B cell (primary cell): ENCODE results near the gene RUNDC1. TPM values are rescaled to one million over a fixed set of nuclear protein-coding genes. Genes with fewer than 3 reads are reported as not detected.

Experiments
- ATAC-seq: fragments of 200-7000 bp; cut with Tn5 transposase; one replicate; pipeline ENCODE4 v1.10.0; 2021; ENCODE audit warnings: low read depth, mild to moderate bottlenecking, moderate number of reproducible peaks, moderate library complexity
- CTCF ChIA-PET: fragments of 350-600 bp; sonication (Branson Sonifier 250); formaldehyde crosslinking; loops from one replicate; lab custom pipeline; 2021; ENCODE audit warnings: antibody characterized with exemption, inconsistent platforms; lab: Charles Lee
- POLR2A ChIA-PET: fragments of 350-600 bp; sonication (Branson Sonifier 250); formaldehyde crosslinking; loops from one replicate; lab custom pipeline; 2021; ENCODE audit warnings: antibody characterized with exemption; lab: Charles Lee
- DNase-seq: peaks from one replicate; pipeline ENCODE4 v3.0.0; 2013
- H2AFZ ChIP-seq: 2 replicates; pipeline ENCODE4 v1.6.1; 2012; ENCODE audit warnings: mild to moderate bottlenecking, low read depth, low read length; ENCODE audit not compliant: insufficient read depth, poor library complexity, severe bottlenecking
- H3K27ac ChIP-seq, 2 donors: 1 replicate in 1 of 2; 2 replicates in 1 of 2; pipeline ENCODE4 v1.5.1; 2012 to 2013; ENCODE audit warnings: low read length in 2 of 2, mild to moderate bottlenecking in 2 of 2, moderate library complexity in 1 of 2
- H3K27me3 ChIP-seq, 4 experiments: fragments of 200-600 bp in 1 of 4; sonication (generic) in 1 of 4; replicated peaks in 1 of 4; 1 replicate in 2 of 4; 2 replicates in 2 of 4; pipeline versions ENCODE4 v1.6.1 to v1.7.0; 2013 to 2016; ENCODE audit warnings: low read length in 3 of 4, mild to moderate bottlenecking in 2 of 4, mixed read lengths in 1 of 4, moderate library complexity in 1 of 4; ENCODE audit not compliant: insufficient read depth in 4 of 4, control insufficient read depth in 3 of 4; ENCODE audit errors: control extremely low read depth in 1 of 4
- H3K36me3 ChIP-seq, 2 experiments: replicated peaks in 1 of 2; 1 replicate in 1 of 2; 2 replicates in 1 of 2; pipeline versions ENCODE4 v1.6.1 to v1.7.1; 2013; ENCODE audit warnings: low read length in 1 of 2; ENCODE audit not compliant: insufficient read depth in 2 of 2, control insufficient read depth in 1 of 2; ENCODE audit errors: control extremely low read depth in 1 of 2, extremely low read depth in 1 of 2
- H3K4me1 ChIP-seq, 2 donors: fragments of 200-600 bp in 1 of 2; sonication (generic) in 1 of 2; 1 replicate in 1 of 2; 2 replicates in 1 of 2; pipeline versions ENCODE4 v1.5.1 to v1.6.1; 2013 to 2017; ENCODE audit warnings: low read length in 2 of 2; ENCODE audit not compliant: control insufficient read depth in 2 of 2, insufficient read depth in 2 of 2
- H3K4me2 ChIP-seq: replicated peaks from 2 replicates; pipeline ENCODE3; 2012; ENCODE audit warnings: mild to moderate bottlenecking, low read depth, low read length; ENCODE audit not compliant: poor library complexity, severe bottlenecking
- H3K4me3 ChIP-seq, 5 experiments: fragments of 200-600 bp in 1 of 5; sonication (generic) in 1 of 5; 1 replicate in 3 of 5; 2 replicates in 2 of 5; pipeline versions ENCODE4 v1.5.1 to v1.7.0; 2011 to 2016; ENCODE audit warnings: low read length in 4 of 5, mild to moderate bottlenecking in 4 of 5, low read depth in 2 of 5, control low read depth in 1 of 5, moderate library complexity in 1 of 5; ENCODE audit not compliant: insufficient read depth in 1 of 5; ENCODE audit errors: control extremely low read depth in 1 of 5, extremely low read depth in 1 of 5
- H3K79me2 ChIP-seq: fragments of 200-600 bp; sonication (generic); one replicate; pipeline ENCODE4 v1.6.0; 2016; ENCODE audit warnings: low read length; ENCODE audit not compliant: control insufficient read depth, insufficient read depth
- H3K9ac ChIP-seq: fragments of 200-600 bp; sonication (generic); 2 replicates; pipeline ENCODE4 v1.6.1; 2017; ENCODE audit warnings: mild to moderate bottlenecking, low read length, moderate library complexity
- H3K9me3 ChIP-seq, 3 donors: one replicate each; pipeline versions ENCODE4 v1.6.1 to v1.7.1; 2013; ENCODE audit warnings: low read length in 2 of 3; ENCODE audit not compliant: control insufficient read depth in 2 of 3, insufficient read depth in 1 of 3; ENCODE audit errors: control extremely low read depth in 1 of 3
- H4K20me1 ChIP-seq: 2 replicates; pipeline ENCODE4 v1.6.0; 2012; ENCODE audit warnings: mild to moderate bottlenecking, low read length; ENCODE audit not compliant: insufficient read depth, control insufficient read depth, poor library complexity, severe bottlenecking
- H3K27ac Mint-ChIP-seq: one replicate; pipeline ENCODE4 v1.8.0; 2021; ENCODE audit warnings: mixed read lengths
- H3K27me3 Mint-ChIP-seq: one replicate; pipeline ENCODE4 v1.8.0; 2021; ENCODE audit warnings: mixed read lengths
- H3K4me1 Mint-ChIP-seq: one replicate; pipeline ENCODE4 v1.8.0; 2021; ENCODE audit warnings: mixed read lengths
- H3K4me3 Mint-ChIP-seq: one replicate; pipeline ENCODE4 v1.8.0; 2021; ENCODE audit warnings: mixed read lengths
- H3K9me3 Mint-ChIP-seq: one replicate; pipeline ENCODE4 v1.8.0; 2022; ENCODE audit warnings: mixed read lengths; ENCODE audit not compliant: insufficient read depth
- CTCF ChIP-seq: fragments of 200-600 bp; IDR thresholded peaks from one replicate; pipeline ENCODE4 v1.8.0; 2022; ENCODE audit warnings: antibody characterized with exemption, mild to moderate bottlenecking
- EZH2 ChIP-seq: IDR thresholded peaks from 2 replicates; pipeline ENCODE4 v1.6.1; 2012; ENCODE audit warnings: borderline replicate concordance, low read depth, mild to moderate bottlenecking, moderate library complexity, low read length; ENCODE audit not compliant: insufficient read depth, poor library complexity, severe bottlenecking
- WGBS: methylation state at CpG from one replicate; pipeline ENCODE4 v1.1.5; 2013; ENCODE audit warnings: missing lambda C conversion rate; ENCODE audit not compliant: insufficient coverage; 5-methylcytosine and 5-hydroxymethylcytosine counted together
- intact Hi-C: fragments of 100-400 bp; cut with micrococcal nuclease; formaldehyde crosslinking; loops from one replicate; pipeline ENCODE4 v1.10.0; 2022
- polyA plus RNA-seq: library from polyadenylated mRNA; depleted of rRNA; stranded (reverse); fragments of >200 nt; gene quantifications from 2 replicates; pipeline ENCODE4 v1.2.3, GENCODE V29; 2012
- total RNA-seq, 2 donors: library from RNA; stranded (reverse); fragments of 120-200 nt in 1 of 2; gene quantifications; 1 replicate in 1 of 2; 2 replicates in 1 of 2; pipeline versions ENCODE4 v1.2.3 to v1.2.4, GENCODE V29; 2013 to 2022

RUNDC1 gene
- total and polyA plus RNA-seq, 2 donors (not counting 1 experiment from before 2014, with no cell fraction given): 14.6 to 43.7 TPM

GRCh38 chr17:43021741-43022512 lies 41.6 kb downstream of the RUNDC1 start, which contains the start of gene VAT1:
Gene VAT1, minus strand, starts transcription at chr17:43022385. Its CDS starts 63 bp downstream, at chr17:43022322.
- Histone ChIP-seq H3K27me3 (no peaks in the 10 kb centered on the region), H3K79me2 (no peaks in the 10 kb centered on the region), H3K9ac (peak within 1 kb of the TSS; percentile 94), H3K27ac (peak within 1 kb of the TSS in 1 of 2 donors; percentile 34), H3K4me1 (peaks cover 9 to 31% of the 10 kb centered on the region in 2 donors), H4K20me1 (no peaks in the 10 kb centered on the region), H3K9me3 (no peaks in the 10 kb centered on the region), H3K36me3 (no peaks in the 10 kb centered on the region), H3K4me3 (peak within 1 kb of the TSS; percentile 22 to 91 (median 81)), H2AFZ (peak within 1 kb of the TSS; percentile 98), H3K4me2 (peak within 1 kb of the TSS; percentile 97)
- intact Hi-C loops: loop anchor here (1.0 kb wide), 1 partner anchor 42 kb away; the partner anchor contains the start of genes PTGES3L and RUNDC1
- Mint-ChIP-seq H3K27ac (peak within 1 kb of the TSS; percentile 91), H3K4me1 (peaks cover 35% of the 10 kb centered on the region), H3K27me3 (no peaks in the 10 kb centered on the region), H3K4me3 (peak within 1 kb of the TSS; percentile 97), H3K9me3 (no peaks in the 10 kb centered on the region)
- ATAC-seq: peak; percentile 42
- POLR2A ChIA-PET: interaction anchor here (0.6 to 3.5 kb wide), 7 partner anchors 24 to 317 kb away, joined by 3 to 30 read pairs (median 5); partner anchors contain the start of genes RPL27 and TMEM106A
- CTCF ChIA-PET: interaction anchor here (0.6 to 1.5 kb wide), 6 partner anchors 15 to 554 kb away, joined by 3 to 5 read pairs (median 4); partner anchors contain the start of genes IFI35 and RPL27
- TF ChIP-seq EZH2: no peak
- no peak for TF ChIP-seq CTCF
- peak; percentile 79 for DNase-seq
- WGBS: under 1% methylated on average over 78 of the region's 80 CpGs
